ENCODE data around the gene COL9A3. TPM values are rescaled to one million over a fixed set of nuclear protein-coding genes. Genes with fewer than 3 reads are reported as not detected.
A peak's percentile ranks its signal among the peaks of the same experiment; 100 is the strongest.

The COL9A3 gene
- polyA plus RNA-seq, 4 donors: 3.4 to 12.7 (median 5.9) TPM

- H3K4me3 ChIP-seq (ENCODE audit: low read depth in 1 of 3, low read length in 3 of 3): peak overlapping the region in 1 of 3 donors; percentile 65
- no peaks in the 10 kb centered on the region for H3K9me3 ChIP-seq (ENCODE audit: control insufficient read depth in 2 of 2, insufficient read depth in 1 of 2, low read depth in 1 of 2, low read length in 1 of 2)
- H3K36me3 ChIP-seq (ENCODE audit: control insufficient read depth in 3 of 3, insufficient read depth in 2 of 3, low read depth in 1 of 3, low read length in 3 of 3): no peaks in the 10 kb centered on the region
- peak overlapping the region in 2 of 3 donors; percentile 87 to 90 for H3K27ac ChIP-seq (ENCODE audit: low read depth in 1 of 3, low read length in 2 of 3)
- no peaks in the 10 kb centered on the region for H3K27me3 ChIP-seq (ENCODE audit: control insufficient read depth in 3 of 3, insufficient read depth in 3 of 3, low read length in 3 of 3)
- DNase-seq (no peak), FAIRE-seq (no peak)
- WGBS, 3 donors: 59 to 85% (median 71%) methylated on average over 22 to 24 of the region's 24 CpGs
- H3K4me1 ChIP-seq (ENCODE audit: control insufficient read depth in 3 of 3, insufficient read depth in 2 of 3, low read depth in 1 of 3, low read length in 2 of 3): peaks cover 0 to 3% (median 0%) of the 10 kb centered on the region in 3 donors
Measured at GRCh38 chr20:62776035-62776691, 40.7 kb upstream of the COL9A3 start.

- Histone ChIP-seq H3K9me3 (ENCODE audit: control insufficient read depth in 2 of 2, insufficient read depth in 1 of 2, low read depth in 1 of 2, low read length in 1 of 2) (no peaks in the 10 kb centered on the region), H3K27ac (ENCODE audit: low read depth in 1 of 3, low read length in 2 of 3) (peak overlapping the region in 2 of 3 donors; percentile 87 to 90), H3K4me1 (ENCODE audit: control insufficient read depth in 3 of 3, insufficient read depth in 2 of 3, low read depth in 1 of 3, low read length in 2 of 3) (peaks cover 0 to 3% (median 0%) of the 10 kb centered on the region in 3 donors), H3K27me3 (ENCODE audit: control insufficient read depth in 3 of 3, insufficient read depth in 3 of 3, low read length in 3 of 3) (no peaks in the 10 kb centered on the region), H3K36me3 (ENCODE audit: control insufficient read depth in 3 of 3, insufficient read depth in 2 of 3, low read depth in 1 of 3, low read length in 3 of 3) (no peaks in the 10 kb centered on the region), H3K4me3 (ENCODE audit: low read depth in 1 of 3, low read length in 3 of 3) (peak overlapping the region in 1 of 3 donors; percentile 65)
- FAIRE-seq: no peak
- WGBS, 3 donors: 48 to 60% (median 52%) methylated on average over 13 to 14 of the region's 14 CpGs
- peak; percentile 42 to 90 for DNase-seq
Measured at GRCh38 chr20:62776692-62777527, 39.9 kb upstream of the COL9A3 start.

- Histone ChIP-seq H3K4me3 (ENCODE audit: low read depth in 1 of 3, low read length in 3 of 3) (no peak overlapping the region), H3K9me3 (ENCODE audit: control insufficient read depth in 2 of 2, insufficient read depth in 1 of 2, low read depth in 1 of 2, low read length in 1 of 2) (no peaks in the 10 kb centered on the region), H3K36me3 (ENCODE audit: control insufficient read depth in 3 of 3, insufficient read depth in 2 of 3, low read depth in 1 of 3, low read length in 3 of 3) (no peaks in the 10 kb centered on the region), H3K27ac (ENCODE audit: low read depth in 1 of 3, low read length in 2 of 3) (no peak overlapping the region), H3K27me3 (ENCODE audit: control insufficient read depth in 3 of 3, insufficient read depth in 3 of 3, low read length in 3 of 3) (no peaks in the 10 kb centered on the region), H3K4me1 (ENCODE audit: control insufficient read depth in 3 of 3, insufficient read depth in 2 of 3, low read depth in 1 of 3, low read length in 2 of 3) (peaks cover 0 to 3% (median 0%) of the 10 kb centered on the region in 3 donors)
- FAIRE-seq: no peak
- DNase-seq: no peak
- whole genome bisulfite sequencing, 3 donors: 89 to 91% (median 91%) methylated on average over 8 of the region's 8 CpGs
Measured at GRCh38 chr20:62777528-62777830, 39.4 kb upstream of the COL9A3 start.

GRCh38 chr20:62778058-62778457 is 38.8 kb upstream of the COL9A3 start:
- Histone ChIP-seq H3K27ac (ENCODE audit: low read depth in 1 of 3, low read length in 2 of 3) (no peak overlapping the region), H3K9me3 (ENCODE audit: control insufficient read depth in 2 of 2, insufficient read depth in 1 of 2, low read depth in 1 of 2, low read length in 1 of 2) (no peaks in the 10 kb centered on the region), H3K27me3 (ENCODE audit: control insufficient read depth in 3 of 3, insufficient read depth in 3 of 3, low read length in 3 of 3) (no peaks in the 10 kb centered on the region), H3K4me1 (ENCODE audit: control insufficient read depth in 3 of 3, insufficient read depth in 2 of 3, low read depth in 1 of 3, low read length in 2 of 3) (peaks cover 0 to 3% (median 0%) of the 10 kb centered on the region in 3 donors), H3K4me3 (ENCODE audit: low read depth in 1 of 3, low read length in 3 of 3) (no peak overlapping the region), H3K36me3 (ENCODE audit: control insufficient read depth in 3 of 3, insufficient read depth in 2 of 3, low read depth in 1 of 3, low read length in 3 of 3) (no peaks in the 10 kb centered on the region)
- no peak for FAIRE-seq
- no peak for DNase-seq
- WGBS, 3 donors: 89 to 94% (median 93%) methylated on average over 9 of the region's 9 CpGs

- Histone ChIP-seq H3K36me3 (ENCODE audit: control insufficient read depth in 3 of 3, insufficient read depth in 2 of 3, low read depth in 1 of 3, low read length in 3 of 3) (no peaks in the 10 kb centered on the region), H3K4me3 (ENCODE audit: low read depth in 1 of 3, low read length in 3 of 3) (no peak overlapping the region), H3K4me1 (ENCODE audit: control insufficient read depth in 3 of 3, insufficient read depth in 2 of 3, low read depth in 1 of 3, low read length in 2 of 3) (peaks cover 0 to 3% (median 0%) of the 10 kb centered on the region in 3 donors), H3K9me3 (ENCODE audit: control insufficient read depth in 2 of 2, insufficient read depth in 1 of 2, low read depth in 1 of 2, low read length in 1 of 2) (no peaks in the 10 kb centered on the region), H3K27me3 (ENCODE audit: control insufficient read depth in 3 of 3, insufficient read depth in 3 of 3, low read length in 3 of 3) (no peaks in the 10 kb centered on the region), H3K27ac (ENCODE audit: low read depth in 1 of 3, low read length in 2 of 3) (no peak overlapping the region)
- DNase-seq: no peak
- FAIRE-seq: no peak
- WGBS, 3 donors: 59 to 73% (median 61%) methylated on average over 24 of the region's 24 CpGs
Measured at GRCh38 chr20:62778601-62779416, 38.0 kb upstream of the COL9A3 start.

- DNase-seq (no peak), FAIRE-seq (no peak)
- no peaks in the 10 kb centered on the region for H3K9me3 ChIP-seq (ENCODE audit: control insufficient read depth in 2 of 2, insufficient read depth in 1 of 2, low read depth in 1 of 2, low read length in 1 of 2)
- WGBS, 3 donors: 60 to 83% (median 60%) methylated on average over 7 of the region's 7 CpGs
- H3K4me3 ChIP-seq (ENCODE audit: low read depth in 1 of 3, low read length in 3 of 3): no peak overlapping the region
- no peak overlapping the region for H3K27ac ChIP-seq (ENCODE audit: low read depth in 1 of 3, low read length in 2 of 3)
- H3K36me3 ChIP-seq (ENCODE audit: control insufficient read depth in 3 of 3, insufficient read depth in 2 of 3, low read depth in 1 of 3, low read length in 3 of 3): no peaks in the 10 kb centered on the region
- H3K4me1 ChIP-seq (ENCODE audit: control insufficient read depth in 3 of 3, insufficient read depth in 2 of 3, low read depth in 1 of 3, low read length in 2 of 3): peaks cover 0 to 3% (median 0%) of the 10 kb centered on the region in 3 donors
- H3K27me3 ChIP-seq (ENCODE audit: control insufficient read depth in 3 of 3, insufficient read depth in 3 of 3, low read length in 3 of 3): no peaks in the 10 kb centered on the region
Measured at GRCh38 chr20:62779417-62779685, 37.5 kb upstream of the COL9A3 start.

- Histone ChIP-seq H3K4me3 (ENCODE audit: low read depth in 1 of 3, low read length in 3 of 3) (no peak overlapping the region), H3K27me3 (ENCODE audit: control insufficient read depth in 3 of 3, insufficient read depth in 3 of 3, low read length in 3 of 3) (no peaks in the 10 kb centered on the region), H3K36me3 (ENCODE audit: control insufficient read depth in 3 of 3, insufficient read depth in 2 of 3, low read depth in 1 of 3, low read length in 3 of 3) (no peaks in the 10 kb centered on the region), H3K27ac (ENCODE audit: low read depth in 1 of 3, low read length in 2 of 3) (no peak overlapping the region), H3K9me3 (ENCODE audit: control insufficient read depth in 2 of 2, insufficient read depth in 1 of 2, low read depth in 1 of 2, low read length in 1 of 2) (no peaks in the 10 kb centered on the region), H3K4me1 (ENCODE audit: control insufficient read depth in 3 of 3, insufficient read depth in 2 of 3, low read depth in 1 of 3, low read length in 2 of 3) (peaks cover 0 to 3% (median 0%) of the 10 kb centered on the region in 3 donors)
- DNase-seq: no peak
- WGBS, 3 donors: 62 to 74% (median 72%) methylated on average over 17 to 20 of the region's 20 CpGs
- FAIRE-seq: no peak
Measured at GRCh38 chr20:62780204-62780603, 36.6 kb upstream of the COL9A3 start.

- Histone ChIP-seq H3K27me3 (ENCODE audit: control insufficient read depth in 3 of 3, insufficient read depth in 3 of 3, low read length in 3 of 3) (no peaks in the 10 kb centered on the region), H3K4me3 (ENCODE audit: low read depth in 1 of 3, low read length in 3 of 3) (no peak overlapping the region), H3K36me3 (ENCODE audit: control insufficient read depth in 3 of 3, insufficient read depth in 2 of 3, low read depth in 1 of 3, low read length in 3 of 3) (no peaks in the 10 kb centered on the region), H3K27ac (ENCODE audit: low read depth in 1 of 3, low read length in 2 of 3) (no peak overlapping the region), H3K4me1 (ENCODE audit: control insufficient read depth in 3 of 3, insufficient read depth in 2 of 3, low read depth in 1 of 3, low read length in 2 of 3) (peaks cover 0 to 3% (median under 1%) of the 10 kb centered on the region in 3 donors), H3K9me3 (ENCODE audit: control insufficient read depth in 2 of 2, insufficient read depth in 1 of 2, low read depth in 1 of 2, low read length in 1 of 2) (no peaks in the 10 kb centered on the region)
- 59 to 79% (median 71%) methylated on average over 17 of the region's 17 CpGs for WGBS, 3 donors
- DNase-seq: no peak
- no peak for FAIRE-seq
Measured at GRCh38 chr20:62780696-62781095, 36.2 kb upstream of the COL9A3 start.
